OCI-LY1 (cell line): ENCODE measurements around the gene PDIA2.
"Not testable (repeated sequence)": the region's sequence is repeated elsewhere in the genome, so short reads cannot be mapped to it uniquely, and the experiment has no call there.

Source experiments
- CTCF ChIP-seq: fragments of 200-600 bp; sonication (generic), shearing (Covaris generic); IDR thresholded peaks from 2 replicates; pipeline ENCODE4 v1.5.1; 2017; ENCODE audit warnings: mild to moderate bottlenecking, antibody characterized with exemption, low read length, moderate library complexity, mixed read lengths
- EZH2 ChIP-seq: fragments of 200-600 bp; sonication (generic), shearing (Covaris generic); IDR thresholded peaks from 2 replicates; pipeline ENCODE4 v1.8.0; 2017; ENCODE audit warnings: borderline replicate concordance, mixed run types, mild to moderate bottlenecking, antibody characterized with exemption, low read length, moderate library complexity, mixed read lengths

- TF ChIP-seq CTCF, EZH2: not testable (repeated sequence)
Observed at GRCh38 chr16:334164-334832, 51.3 kb downstream of the PDIA2 start.
